ENCODE data around the gene RNF125.

- TF ChIP-seq CTCF (IDR thresholded peaks at IDR 0.05) (no peak), EP300 (IDR thresholded peaks at IDR 0.05) (no peak), POLR2A (IDR thresholded peaks at IDR 0.05) (no peak)
These were observed 10.9 kb downstream of the RNF125 start for GRCh38 chr18:32029558-32029957.

Data from stomach (tissue), 4 donors.